Lower lobe of right lung (tissue), 2 donors: ENCODE results near the gene TMEM178A. TPM values are rescaled to one million over a fixed set of nuclear protein-coding genes. Genes with fewer than 3 reads are reported as not detected.

Experiments used
- ATAC-seq, 2 donors: fragments of 200-7000 bp; cut with Tn5 transposase; one replicate each; pipeline ENCODE4 v1.9.1; 2020 to 2022; ENCODE audit warnings: mild to moderate bottlenecking in 2 of 2, moderate library complexity in 2 of 2
- DNase-seq: peaks from one replicate; pipeline ENCODE4 v3.0.0-alpha.2; 2020
- H3K27ac ChIP-seq: fragments of 200-600 bp; one replicate; pipeline ENCODE4 v1.8.0; 2022
- H3K27me3 ChIP-seq: fragments of 200-600 bp; one replicate; pipeline ENCODE4 v1.8.0; 2022; ENCODE audit warnings: low read depth
- H3K36me3 ChIP-seq: fragments of 200-600 bp; one replicate; pipeline ENCODE4 v1.8.0; 2022; ENCODE audit warnings: mild to moderate bottlenecking
- H3K4me1 ChIP-seq: fragments of 200-600 bp; one replicate; pipeline ENCODE4 v1.8.0; 2022
- H3K4me3 ChIP-seq: fragments of 200-600 bp; one replicate; pipeline ENCODE4 v1.8.0; 2022; ENCODE audit warnings: mild to moderate bottlenecking
- H3K9me3 ChIP-seq: fragments of 200-600 bp; one replicate; pipeline ENCODE4 v1.8.0; 2022
- intact Hi-C: fragments of 100-400 bp; cut with DNase I; formaldehyde crosslinking; loops from one replicate; pipeline ENCODE4 v1.11.0; 2022
- total RNA-seq: library from RNA; stranded (reverse); fragmentation: NEBNext Ultra II Directional; extraction: Animal tissue kit (Norgen Biotek cat#: 25700); gene quantifications from one replicate; pipeline ENCODE4 v1.2.1, GENCODE V29; 2021
- TF ChIP-seq, protein P1 (sequence below): fragments of 200-600 bp; IDR thresholded peaks from one replicate; pipeline ENCODE4 v1.8.0; 2022; ENCODE audit warnings: antibody characterized with exemption, mild to moderate bottlenecking
- donor health status: DM: no; HTN: yes; CAD: no; lungs with severe emphysema.

The TMEM178A gene
- total RNA-seq, 1 donor from 2014 or later: 3.2 TPM

DNA sequence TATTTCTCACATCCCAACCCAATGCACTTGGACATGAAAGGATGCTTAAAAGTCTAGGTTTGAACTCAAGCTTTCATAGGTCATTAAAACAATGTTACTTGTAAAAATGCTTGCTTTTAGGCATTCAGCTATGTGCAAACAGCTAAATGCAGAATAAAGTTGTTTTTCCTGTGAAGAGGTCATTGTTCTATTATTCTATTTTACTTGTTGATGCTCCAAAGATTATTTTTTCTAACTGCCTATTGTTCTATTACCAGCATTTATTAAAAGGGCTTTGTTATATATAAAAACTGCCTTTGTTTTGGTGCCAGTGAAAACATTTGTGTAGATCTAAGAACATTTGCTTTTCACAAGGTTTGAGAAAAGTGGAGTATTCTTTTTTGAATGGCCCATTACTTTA is 49.4 kb downstream of the TMEM178A start:
- ATAC-seq: no peak
- TF ChIP-seq, protein P1, sequence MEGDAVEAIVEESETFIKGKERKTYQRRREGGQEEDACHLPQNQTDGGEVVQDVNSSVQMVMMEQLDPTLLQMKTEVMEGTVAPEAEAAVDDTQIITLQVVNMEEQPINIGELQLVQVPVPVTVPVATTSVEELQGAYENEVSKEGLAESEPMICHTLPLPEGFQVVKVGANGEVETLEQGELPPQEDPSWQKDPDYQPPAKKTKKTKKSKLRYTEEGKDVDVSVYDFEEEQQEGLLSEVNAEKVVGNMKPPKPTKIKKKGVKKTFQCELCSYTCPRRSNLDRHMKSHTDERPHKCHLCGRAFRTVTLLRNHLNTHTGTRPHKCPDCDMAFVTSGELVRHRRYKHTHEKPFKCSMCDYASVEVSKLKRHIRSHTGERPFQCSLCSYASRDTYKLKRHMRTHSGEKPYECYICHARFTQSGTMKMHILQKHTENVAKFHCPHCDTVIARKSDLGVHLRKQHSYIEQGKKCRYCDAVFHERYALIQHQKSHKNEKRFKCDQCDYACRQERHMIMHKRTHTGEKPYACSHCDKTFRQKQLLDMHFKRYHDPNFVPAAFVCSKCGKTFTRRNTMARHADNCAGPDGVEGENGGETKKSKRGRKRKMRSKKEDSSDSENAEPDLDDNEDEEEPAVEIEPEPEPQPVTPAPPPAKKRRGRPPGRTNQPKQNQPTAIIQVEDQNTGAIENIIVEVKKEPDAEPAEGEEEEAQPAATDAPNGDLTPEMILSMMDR: no peak
- Histone ChIP-seq H3K27me3 (no peaks in the 10 kb centered on the region), H3K27ac (no peak overlapping the region), H3K36me3 (no peaks in the 10 kb centered on the region), H3K9me3 (no peaks in the 10 kb centered on the region), H3K4me3 (no peak overlapping the region), H3K4me1 (no peaks in the 10 kb centered on the region)
- intact Hi-C loops: no loop called here
- no peak for DNase-seq

DNA sequence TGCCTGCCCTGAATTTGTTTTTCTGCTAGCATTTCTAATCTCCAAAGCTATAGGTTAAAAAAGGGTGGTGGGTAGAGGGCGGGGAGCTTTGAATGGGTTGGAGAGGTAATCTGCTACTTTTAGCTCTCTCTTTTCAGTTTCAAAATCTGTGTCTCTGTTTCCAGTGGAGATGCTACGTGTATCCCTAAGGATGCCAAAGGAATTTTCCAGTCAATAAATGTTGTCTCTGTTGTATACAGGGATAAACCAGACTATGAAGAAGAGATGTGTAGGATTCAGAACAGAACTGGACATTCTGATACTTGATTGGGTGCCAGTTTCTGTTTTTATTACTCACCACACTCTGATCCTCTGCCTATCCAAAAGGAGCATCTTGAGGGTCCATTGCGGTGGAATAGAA is 50.1 kb downstream of the TMEM178A start:
- no peaks in the 10 kb centered on the region for H3K36me3 ChIP-seq
- ATAC-seq: no peak
- no peak overlapping the region for H3K27ac ChIP-seq
- intact Hi-C loops: no loop called here
- H3K27me3 ChIP-seq: no peaks in the 10 kb centered on the region
- DNase-seq: no peak
- TF ChIP-seq, protein P1: no peak
- H3K4me3 ChIP-seq: no peak overlapping the region
- no peaks in the 10 kb centered on the region for H3K9me3 ChIP-seq
- no peaks in the 10 kb centered on the region for H3K4me1 ChIP-seq

DNA sequence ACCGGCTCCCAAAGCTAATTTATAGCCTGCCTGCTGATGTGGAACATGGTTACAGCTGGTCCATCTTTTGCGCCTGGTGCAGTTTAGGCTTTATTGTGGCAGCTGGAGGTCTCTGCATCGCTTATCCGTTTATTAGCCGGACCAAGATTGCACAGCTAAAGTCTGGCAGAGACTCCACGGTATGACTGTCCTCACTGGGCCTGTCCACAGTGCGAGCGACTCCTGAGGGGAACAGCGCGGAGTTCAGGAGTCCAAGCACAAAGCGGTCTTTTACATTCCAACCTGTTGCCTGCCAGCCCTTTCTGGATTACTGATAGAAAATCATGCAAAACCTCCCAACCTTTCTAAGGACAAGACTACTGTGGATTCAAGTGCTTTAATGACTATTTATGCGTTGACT is 51.4 kb downstream of the TMEM178A start:
- intact Hi-C loops: no loop called here

DNA sequence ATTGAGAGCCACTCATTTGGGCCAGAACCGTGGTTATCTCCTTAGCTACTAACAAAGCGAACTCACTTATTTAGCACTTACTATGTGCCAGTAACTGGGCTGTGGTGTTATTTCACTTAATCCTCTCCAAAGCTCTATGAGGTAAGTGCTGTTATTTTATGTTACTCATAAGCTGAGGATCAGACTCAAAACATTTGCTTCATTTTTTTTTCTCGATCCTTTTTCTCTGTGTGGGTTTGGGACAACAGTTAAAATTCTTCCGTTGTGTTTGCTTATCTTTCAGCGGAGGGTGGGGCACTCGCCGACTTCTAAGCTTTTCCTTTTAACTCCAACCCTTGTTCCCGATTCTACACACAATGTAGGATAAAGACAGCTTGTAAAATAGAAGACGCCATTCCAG is 52.8 kb downstream of the TMEM178A start:
- Histone ChIP-seq H3K9me3 (no peaks in the 10 kb centered on the region), H3K27me3 (no peaks in the 10 kb centered on the region), H3K36me3 (no peaks in the 10 kb centered on the region), H3K4me1 (no peaks in the 10 kb centered on the region), H3K4me3 (no peak overlapping the region), H3K27ac (no peak overlapping the region)
- ATAC-seq: no peak
- intact Hi-C loops: no loop called here
- TF ChIP-seq, protein P1: no peak
- no peak for DNase-seq

More for the DNA sequence above, 51.4 kb downstream of the TMEM178A start:
- Histone ChIP-seq H3K4me1 (no peaks in the 10 kb centered on the region), H3K36me3 (no peaks in the 10 kb centered on the region), H3K27me3 (no peaks in the 10 kb centered on the region), H3K9me3 (no peaks in the 10 kb centered on the region), H3K4me3 (no peak overlapping the region), H3K27ac (no peak overlapping the region)
- TF ChIP-seq, protein P1: no peak
- ATAC-seq: no peak
- DNase-seq: no peak

DNA sequence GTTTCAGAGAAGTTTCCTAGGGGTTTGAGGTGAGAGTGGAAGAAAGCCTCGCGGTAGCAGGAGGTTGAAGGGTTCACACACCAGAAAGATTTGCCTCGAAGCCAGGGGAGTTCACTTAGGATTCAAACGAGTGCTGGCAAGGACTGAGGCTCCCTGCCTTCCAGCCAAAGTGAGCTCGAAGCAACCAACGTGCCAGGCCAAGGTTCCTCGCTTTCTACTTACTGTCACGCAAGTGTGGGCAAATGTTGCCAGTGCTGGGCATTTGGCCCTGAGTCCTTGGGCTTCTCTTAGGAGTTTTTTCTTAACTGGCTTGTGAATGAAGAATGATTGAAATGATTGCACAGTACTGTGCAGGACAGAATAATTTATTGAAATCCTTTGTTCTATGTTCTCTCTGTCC is 53.6 kb downstream of the TMEM178A start:
- no peaks in the 10 kb centered on the region for H3K36me3 ChIP-seq
- H3K27ac ChIP-seq: no peak overlapping the region
- ATAC-seq (no peak), DNase-seq (no peak)
- no peaks in the 10 kb centered on the region for H3K9me3 ChIP-seq
- H3K4me3 ChIP-seq: no peak overlapping the region
- H3K4me1 ChIP-seq: no peaks in the 10 kb centered on the region
- intact Hi-C loops: no loop called here
- TF ChIP-seq, protein P1: no peak
- no peaks in the 10 kb centered on the region for H3K27me3 ChIP-seq

DNA sequence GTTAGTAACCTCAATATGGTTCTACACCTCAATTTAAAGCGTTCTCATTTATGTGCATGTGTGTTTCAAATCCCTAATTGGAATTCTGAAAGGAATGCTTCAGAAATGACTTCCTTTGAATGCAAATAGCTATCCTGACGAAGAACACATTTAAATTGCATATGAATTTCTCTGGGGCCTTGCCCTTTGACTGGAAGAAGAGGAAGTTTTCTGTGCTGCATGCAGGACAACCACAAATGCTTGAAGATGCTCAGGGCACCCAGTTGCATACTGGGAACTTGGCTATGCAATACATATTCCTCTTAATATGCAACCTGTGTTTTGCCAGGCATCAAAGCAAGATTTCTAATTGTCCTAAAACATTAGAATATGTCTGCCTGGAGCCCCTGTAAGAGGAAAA is 55.3 kb downstream of the TMEM178A start:
- ATAC-seq (no peak), DNase-seq (no peak)
- Histone ChIP-seq H3K27ac (no peak overlapping the region), H3K4me3 (no peak overlapping the region), H3K27me3 (no peaks in the 10 kb centered on the region), H3K4me1 (no peaks in the 10 kb centered on the region), H3K9me3 (no peaks in the 10 kb centered on the region), H3K36me3 (no peaks in the 10 kb centered on the region)
- TF ChIP-seq, protein P1: no peak
- intact Hi-C loops: no loop called here
